H9 (cell line): ENCODE measurements around the gene RDH12. TPM values are rescaled to one million over a fixed set of nuclear protein-coding genes. Genes with fewer than 3 reads are reported as not detected.

Experiments used
- DNase-seq: peaks from one replicate; pipeline ENCODE4 v3.0.0-alpha.2; 2017
- H2AFZ ChIP-seq: one replicate; pipeline ENCODE4 v1.6.1; 2013; ENCODE audit warnings: mild to moderate bottlenecking, low read length, control low read depth, moderate library complexity
- H2AK5ac ChIP-seq: 2 replicates; pipeline ENCODE4 v1.6.1; 2013; ENCODE audit warnings: low read length, control low read depth, mixed read lengths; ENCODE audit not compliant: insufficient read length
- H2BK120ac ChIP-seq: one replicate; pipeline ENCODE4 v1.6.1; 2013; ENCODE audit warnings: low read depth, mild to moderate bottlenecking, low read length, control low read depth, inconsistent platforms; ENCODE audit not compliant: poor library complexity, severe bottlenecking
- H2BK12ac ChIP-seq: 2 replicates; pipeline ENCODE4 v1.6.1; 2013; ENCODE audit warnings: low read length, control low read depth, mixed read lengths, low read depth; ENCODE audit not compliant: insufficient read length
- H2BK15ac ChIP-seq: 2 replicates; pipeline ENCODE4 v1.6.1; 2013; ENCODE audit warnings: low read depth, low read length, control low read depth
- H2BK20ac ChIP-seq: one replicate; pipeline ENCODE4 v1.6.1; 2013; ENCODE audit warnings: low read depth, mild to moderate bottlenecking, low read length, control low read depth, inconsistent platforms; ENCODE audit not compliant: poor library complexity, severe bottlenecking
- H2BK5ac ChIP-seq: 2 replicates; pipeline ENCODE4 v1.6.1; 2013; ENCODE audit warnings: low read length, control low read depth, mixed read lengths; ENCODE audit not compliant: insufficient read length
- H3K14ac ChIP-seq: 2 replicates; pipeline ENCODE4 v1.6.1; 2013; ENCODE audit warnings: low read length, control low read depth; ENCODE audit not compliant: insufficient read depth
- H3K18ac ChIP-seq: 2 replicates; pipeline ENCODE4 v1.6.1; 2013; ENCODE audit warnings: low read depth, mild to moderate bottlenecking, mixed read lengths, low read length, control low read depth; ENCODE audit not compliant: insufficient read length
- H3K23ac ChIP-seq: 2 replicates; pipeline ENCODE4 v1.6.1; 2013; ENCODE audit warnings: low read length, control low read depth, mixed read lengths, low read depth; ENCODE audit not compliant: insufficient read length
- H3K23me2 ChIP-seq: 2 replicates; pipeline ENCODE4 v1.6.1; 2013; ENCODE audit warnings: low read depth, mild to moderate bottlenecking, mixed read lengths, low read length, control low read depth; ENCODE audit not compliant: insufficient read length, poor library complexity, severe bottlenecking
- H3K27ac ChIP-seq: 2 replicates; pipeline ENCODE4 v1.5.1; 2013; ENCODE audit warnings: low read length, control low read depth, mixed read lengths, low read depth; ENCODE audit not compliant: insufficient read length
- H3K27me3 ChIP-seq: 2 replicates; pipeline ENCODE4 v1.6.1; 2013; ENCODE audit warnings: low read length, control low read depth, inconsistent platforms; ENCODE audit not compliant: insufficient read depth
- H3K4ac ChIP-seq: 2 replicates; pipeline ENCODE4 v1.6.1; 2013; ENCODE audit warnings: low read depth, mild to moderate bottlenecking, control low read depth, inconsistent platforms, low read length, moderate library complexity
- H3K4me1 ChIP-seq: 2 replicates; pipeline ENCODE4 v1.6.1; 2013; ENCODE audit warnings: low read length, control low read depth, inconsistent platforms; ENCODE audit not compliant: insufficient read depth
- H3K4me2 ChIP-seq: 2 replicates; pipeline ENCODE4 v1.6.1; 2013; ENCODE audit warnings: low read length, control low read depth, mixed read lengths; ENCODE audit not compliant: insufficient read length, insufficient read depth
- H3K56ac ChIP-seq: 2 replicates; pipeline ENCODE4 v1.6.1; 2013; ENCODE audit warnings: low read depth, mild to moderate bottlenecking, mixed read lengths, low read length, control low read depth; ENCODE audit not compliant: insufficient read length
- H3K79me1 ChIP-seq: 2 replicates; pipeline ENCODE4 v1.6.1; 2013; ENCODE audit warnings: low read depth, mild to moderate bottlenecking, moderate library complexity, low read length, control low read depth, inconsistent platforms; ENCODE audit not compliant: insufficient read depth, poor library complexity, severe bottlenecking
- H3K79me2 ChIP-seq: 2 replicates; pipeline ENCODE4 v1.6.1; 2013; ENCODE audit warnings: low read length, control low read depth, inconsistent platforms; ENCODE audit not compliant: insufficient read depth
- H3K9ac ChIP-seq: 2 replicates; pipeline ENCODE4 v1.6.1; 2013; ENCODE audit warnings: low read length, control low read depth, mixed read lengths; ENCODE audit not compliant: insufficient read length; ENCODE audit errors: extremely low read depth
- H3K9me3 ChIP-seq: one replicate; pipeline ENCODE4 v1.6.1; 2013; ENCODE audit warnings: low read depth, low read length, inconsistent platforms; ENCODE audit not compliant: control insufficient read depth
- H3T11ph ChIP-seq: one replicate; pipeline ENCODE4 v1.6.1; 2013; ENCODE audit warnings: mild to moderate bottlenecking, low read length, control low read depth, inconsistent platforms
- H4K20me1 ChIP-seq: one replicate; pipeline ENCODE4 v1.6.1; 2013; ENCODE audit not compliant: control insufficient read depth, insufficient read length, insufficient read depth
- H4K5ac ChIP-seq: 2 replicates; pipeline ENCODE4 v1.6.1; 2013; ENCODE audit warnings: low read depth, mild to moderate bottlenecking, mixed read lengths, low read length, control low read depth; ENCODE audit not compliant: insufficient read length
- H4K8ac ChIP-seq: replicated peaks from 2 replicates; pipeline ENCODE4 v1.6.1; 2013; ENCODE audit warnings: low read length, control low read depth, mixed read lengths, low read depth; ENCODE audit not compliant: insufficient read length
- H4K91ac ChIP-seq: 2 replicates; pipeline ENCODE4 v1.6.1; 2013; ENCODE audit warnings: low read depth, mild to moderate bottlenecking, moderate library complexity, mixed read lengths, low read length, control low read depth; ENCODE audit not compliant: insufficient read length
- H3K27ac Mint-ChIP-seq, 3 experiments: 2 replicates in 2 of 3; 3 replicates in 1 of 3; pipeline ENCODE4 v1.8.0; 2020 to 2021; ENCODE audit warnings: mixed read lengths in 3 of 3, mild to moderate bottlenecking in 1 of 3, moderate library complexity in 1 of 3
- H3K27me3 Mint-ChIP-seq: 2 replicates; pipeline ENCODE4 v1.8.0; 2021; ENCODE audit warnings: low read depth, mild to moderate bottlenecking, moderate library complexity, mixed read lengths
- H3K36me3 Mint-ChIP-seq, 3 experiments: 2 replicates in 2 of 3; 3 replicates in 1 of 3; pipeline ENCODE4 v1.8.0; 2020 to 2021; ENCODE audit warnings: low read depth in 3 of 3, mixed read lengths in 3 of 3; ENCODE audit not compliant: insufficient read depth in 1 of 3
- H3K4me1 Mint-ChIP-seq, 2 experiments: 2 replicates each; pipeline ENCODE4 v1.8.0; 2020; ENCODE audit warnings: mixed read lengths in 2 of 2
- H3K4me3 Mint-ChIP-seq, 2 experiments: 2 replicates in 1 of 2; 3 replicates in 1 of 2; pipeline ENCODE4 v1.8.0; 2020 to 2021; ENCODE audit warnings: mild to moderate bottlenecking in 2 of 2, mixed read lengths in 2 of 2, moderate library complexity in 1 of 2
- H3K9me3 Mint-ChIP-seq, 2 experiments: 2 replicates in 1 of 2; 3 replicates in 1 of 2; pipeline ENCODE4 v1.8.0; 2020; ENCODE audit warnings: mild to moderate bottlenecking in 2 of 2, mixed read lengths in 2 of 2, moderate library complexity in 1 of 2
- WGBS: extraction: QIAGEN DNeasy Blood & Tissue Kit; methylation state at CpG from one replicate; pipeline ENCODE4 v1.1.7; 2013; ENCODE audit warnings: missing lambda C conversion rate, low lambda C conversion rate, mixed read lengths; ENCODE audit not compliant: insufficient read length; ENCODE audit errors: extremely low coverage; 5-methylcytosine and 5-hydroxymethylcytosine counted together
- total RNA-seq: library from RNA; stranded (reverse); gene quantifications from 2 replicates; pipeline ENCODE4 v1.2.1, GENCODE V29; 2021
- TF ChIP-seq, protein P1 (sequence below): fragments of 200-600 bp; sonication (generic); conservative IDR thresholded peaks from 3 replicates; pipeline ENCODE4 v1.8.0; 2021; ENCODE audit warnings: antibody characterized with exemption, mild to moderate bottlenecking

Gene RDH12
- total RNA-seq, 1 experiment from 2014 or later: 0.74 TPM

DNA sequence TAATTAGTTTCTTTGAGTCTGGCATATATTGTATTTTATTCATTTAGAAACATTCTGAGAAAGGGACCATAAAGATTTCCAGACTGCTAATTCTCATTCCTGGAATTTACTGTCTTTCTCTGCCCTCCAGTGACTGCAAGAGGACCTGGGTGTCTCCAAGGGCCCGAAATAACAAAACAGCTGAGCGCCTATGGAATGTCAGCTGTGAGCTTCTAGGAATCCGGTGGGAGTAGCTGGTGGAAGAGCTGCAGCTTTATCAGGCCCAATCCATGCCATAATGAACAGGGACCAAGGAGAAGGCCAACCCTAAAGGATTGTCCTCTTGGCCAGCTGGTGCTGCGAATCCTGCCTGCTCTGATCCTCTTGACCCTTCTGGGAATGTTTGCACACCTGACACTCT is 31.9 kb downstream of the RDH12 start:
- H2BK20ac ChIP-seq: no peak overlapping the region
- H3K27me3 ChIP-seq: no peaks in the 10 kb centered on the region
- no CpG with 5 or more reads among the region's 4 CpGs for WGBS
- H2BK120ac ChIP-seq: no peak overlapping the region
- H3K23me2 ChIP-seq: no peaks in the 10 kb centered on the region
- no peak overlapping the region for H3K4ac ChIP-seq
- no peaks in the 10 kb centered on the region for H3K79me2 ChIP-seq
- no peaks in the 10 kb centered on the region for H3K4me1 ChIP-seq
- H3K18ac ChIP-seq: no peak overlapping the region
- H2BK15ac ChIP-seq: no peak overlapping the region
- H3K36me3 Mint-ChIP-seq: no peaks in the 10 kb centered on the region; a peak in 1 of 7 replicates
- H3K4me3 Mint-ChIP-seq: no peak overlapping the region
- TF ChIP-seq, protein P1, sequence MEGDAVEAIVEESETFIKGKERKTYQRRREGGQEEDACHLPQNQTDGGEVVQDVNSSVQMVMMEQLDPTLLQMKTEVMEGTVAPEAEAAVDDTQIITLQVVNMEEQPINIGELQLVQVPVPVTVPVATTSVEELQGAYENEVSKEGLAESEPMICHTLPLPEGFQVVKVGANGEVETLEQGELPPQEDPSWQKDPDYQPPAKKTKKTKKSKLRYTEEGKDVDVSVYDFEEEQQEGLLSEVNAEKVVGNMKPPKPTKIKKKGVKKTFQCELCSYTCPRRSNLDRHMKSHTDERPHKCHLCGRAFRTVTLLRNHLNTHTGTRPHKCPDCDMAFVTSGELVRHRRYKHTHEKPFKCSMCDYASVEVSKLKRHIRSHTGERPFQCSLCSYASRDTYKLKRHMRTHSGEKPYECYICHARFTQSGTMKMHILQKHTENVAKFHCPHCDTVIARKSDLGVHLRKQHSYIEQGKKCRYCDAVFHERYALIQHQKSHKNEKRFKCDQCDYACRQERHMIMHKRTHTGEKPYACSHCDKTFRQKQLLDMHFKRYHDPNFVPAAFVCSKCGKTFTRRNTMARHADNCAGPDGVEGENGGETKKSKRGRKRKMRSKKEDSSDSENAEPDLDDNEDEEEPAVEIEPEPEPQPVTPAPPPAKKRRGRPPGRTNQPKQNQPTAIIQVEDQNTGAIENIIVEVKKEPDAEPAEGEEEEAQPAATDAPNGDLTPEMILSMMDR: no peak
- H4K8ac ChIP-seq: no peak overlapping the region
- H3K27ac ChIP-seq: no peak overlapping the region
- H2AK5ac ChIP-seq: no peak overlapping the region
- H2BK12ac ChIP-seq: no peak overlapping the region
- no peak overlapping the region for H3K9ac ChIP-seq
- no peaks in the 10 kb centered on the region for H3K9me3 ChIP-seq
- H3K27ac Mint-ChIP-seq: no peak overlapping the region; a peak in 1 of 7 replicates
- no peaks in the 10 kb centered on the region for H3K9me3 Mint-ChIP-seq
- no peaks in the 10 kb centered on the region for H4K20me1 ChIP-seq
- H3K23ac ChIP-seq: no peak overlapping the region
- DNase-seq: no peak
- no peaks in the 10 kb centered on the region for H3K79me1 ChIP-seq
- H3T11ph ChIP-seq: no peak overlapping the region
- H3K14ac ChIP-seq: no peak overlapping the region
- H3K56ac ChIP-seq: no peak overlapping the region
- no peak overlapping the region for H4K5ac ChIP-seq
- H2BK5ac ChIP-seq: no peak overlapping the region
- no peak overlapping the region for H3K4me2 ChIP-seq
- H2AFZ ChIP-seq: no peak overlapping the region
- no peaks in the 10 kb centered on the region for H3K27me3 Mint-ChIP-seq
- H3K4me1 Mint-ChIP-seq: peaks cover 14% of the 10 kb centered on the region in 2 experiments
- no peak overlapping the region for H4K91ac ChIP-seq
